ENCODE results near the gene NGLY1. TPM values are rescaled to one million over a fixed set of nuclear protein-coding genes. Genes with fewer than 3 reads are reported as not detected.

Gene NGLY1
- total and polyA plus RNA-seq, 9 donors = 29.3 to 40.6 (median 32.9) TPM

DNA sequence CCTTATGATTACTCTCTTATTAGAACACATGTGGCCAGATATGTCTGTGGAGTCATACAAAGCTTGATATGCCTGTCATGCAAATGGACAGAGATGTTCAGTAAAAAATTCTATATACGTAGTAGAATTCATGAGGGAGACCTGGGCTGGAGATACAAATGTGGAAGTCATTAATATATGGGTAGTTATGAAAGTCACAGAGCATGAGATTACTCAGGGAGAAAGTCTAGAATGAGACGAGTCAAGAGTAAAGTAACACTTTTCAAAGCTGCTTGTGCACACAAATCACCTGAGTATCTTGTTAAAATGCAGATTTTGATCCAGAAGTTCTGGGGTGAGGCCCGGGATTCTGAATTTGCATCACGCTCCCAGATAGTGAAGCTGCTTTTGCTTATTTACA, 35.1 kb upstream of the NGLY1 start:
- no peak for DNase-seq
- no peak overlapping the region for H3K4me3 ChIP-seq (ENCODE audit: low read length)
- H3K4me1 ChIP-seq (ENCODE audit: control insufficient read depth, insufficient read depth, low read length) = no peaks in the 10 kb centered on the region
- H3K9me3 ChIP-seq (replicated peaks; ENCODE audit: control insufficient read depth, low read depth, low read length) = no peaks in the 10 kb centered on the region
- H3K36me3 ChIP-seq (ENCODE audit: control insufficient read depth, insufficient read depth, low read length) = no peaks in the 10 kb centered on the region
- H3K27ac ChIP-seq (ENCODE audit: low read length) = no peak overlapping the region
- H3K27me3 ChIP-seq (ENCODE audit: control insufficient read depth, insufficient read depth, low read length) = no peaks in the 10 kb centered on the region
- WGBS (ENCODE audit: insufficient coverage) = 63% methylated on average over 1 of the region's 4 CpGs

- Histone ChIP-seq H3K36me3 (ENCODE audit: control insufficient read depth, insufficient read depth, low read length) (no peaks in the 10 kb centered on the region), H3K27me3 (ENCODE audit: control insufficient read depth, insufficient read depth, low read length) (no peaks in the 10 kb centered on the region), H3K4me3 (ENCODE audit: low read length) (no peak overlapping the region), H3K27ac (ENCODE audit: low read length) (no peak overlapping the region), H3K9me3 (replicated peaks; ENCODE audit: control insufficient read depth, low read depth, low read length) (no peaks in the 10 kb centered on the region), H3K4me1 (ENCODE audit: control insufficient read depth, insufficient read depth, low read length) (no peaks in the 10 kb centered on the region)
- no peak for DNase-seq
- WGBS (ENCODE audit: insufficient coverage) = no CpG with 5 or more reads among the region's 1 CpG
These were observed 34.4 kb upstream of the NGLY1 start for GRCh38 chr3:25817638-25818037.

GRCh38 chr3:25817107-25817506, 33.9 kb upstream of the NGLY1 start:
- Histone ChIP-seq H3K4me1 (ENCODE audit: control insufficient read depth, insufficient read depth, low read length) (no peaks in the 10 kb centered on the region), H3K4me3 (ENCODE audit: low read length) (no peak overlapping the region), H3K36me3 (ENCODE audit: control insufficient read depth, insufficient read depth, low read length) (no peaks in the 10 kb centered on the region), H3K9me3 (replicated peaks; ENCODE audit: control insufficient read depth, low read depth, low read length) (no peaks in the 10 kb centered on the region), H3K27ac (ENCODE audit: low read length) (no peak overlapping the region), H3K27me3 (ENCODE audit: control insufficient read depth, insufficient read depth, low read length) (no peaks in the 10 kb centered on the region)
- no CpG with 5 or more reads among the region's 1 CpG for WGBS (ENCODE audit: insufficient coverage)
- no peak for DNase-seq

DNA sequence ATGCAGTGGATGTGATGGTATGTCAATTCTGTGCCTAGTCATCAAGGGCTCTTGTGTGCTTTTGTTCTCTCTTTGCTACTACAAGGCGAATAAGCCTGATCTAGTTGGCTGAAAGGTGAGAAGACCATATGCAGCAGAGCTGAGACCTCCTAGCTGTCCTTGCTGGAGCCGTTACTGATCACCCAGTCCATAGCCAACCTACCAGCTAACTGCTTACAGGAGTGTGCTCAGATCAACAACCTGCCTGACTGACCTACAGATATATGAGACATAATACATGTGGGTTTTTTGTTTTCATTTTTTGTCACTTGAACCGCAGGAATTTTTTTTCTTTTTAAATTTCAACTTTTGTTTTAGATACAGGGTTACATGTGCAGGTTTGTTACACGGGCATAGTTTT, 29.4 kb upstream of the NGLY1 start:
- no peaks in the 10 kb centered on the region for H3K27me3 ChIP-seq (ENCODE audit: control insufficient read depth, insufficient read depth, low read length)
- no peaks in the 10 kb centered on the region for H3K36me3 ChIP-seq (ENCODE audit: control insufficient read depth, insufficient read depth, low read length)
- no peaks in the 10 kb centered on the region for H3K4me1 ChIP-seq (ENCODE audit: control insufficient read depth, insufficient read depth, low read length)
- DNase-seq = no peak
- H3K9me3 ChIP-seq (replicated peaks; ENCODE audit: control insufficient read depth, low read depth, low read length) = no peaks in the 10 kb centered on the region
- no peak overlapping the region for H3K27ac ChIP-seq (ENCODE audit: low read length)
- 100% methylated on average over 1 of the region's 4 CpGs for WGBS (ENCODE audit: insufficient coverage)
- no peak overlapping the region for H3K4me3 ChIP-seq (ENCODE audit: low read length)

DNA sequence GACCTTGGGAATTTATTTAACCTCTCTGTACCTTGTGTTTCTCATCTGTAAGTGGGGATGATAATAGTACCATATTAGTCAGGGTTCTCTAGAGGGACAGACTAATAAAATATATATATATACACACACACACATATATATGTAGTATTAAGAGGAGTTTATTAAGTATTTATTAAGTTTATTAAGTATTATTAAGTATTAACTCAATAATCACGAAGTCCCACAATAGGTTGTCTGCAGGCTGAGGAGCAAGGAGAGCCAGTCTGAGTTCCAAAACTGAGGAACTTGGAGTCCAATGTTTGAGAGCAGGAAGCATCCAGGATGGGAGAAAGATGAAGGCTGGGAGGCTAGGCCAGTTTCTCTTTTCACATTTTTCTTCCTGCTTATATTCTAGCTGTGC, 21.4 kb upstream of the NGLY1 start:
- H3K4me1 ChIP-seq (ENCODE audit: control insufficient read depth, insufficient read depth, low read length) = no peaks in the 10 kb centered on the region
- H3K4me3 ChIP-seq (ENCODE audit: low read length) = no peak overlapping the region
- H3K27ac ChIP-seq (ENCODE audit: low read length) = no peak overlapping the region
- H3K36me3 ChIP-seq (ENCODE audit: control insufficient read depth, insufficient read depth, low read length) = no peaks in the 10 kb centered on the region
- DNase-seq = no peak
- H3K27me3 ChIP-seq (ENCODE audit: control insufficient read depth, insufficient read depth, low read length) = no peaks in the 10 kb centered on the region
- no peaks in the 10 kb centered on the region for H3K9me3 ChIP-seq (replicated peaks; ENCODE audit: control insufficient read depth, low read depth, low read length)
- no CpG with 5 or more reads among the region's 1 CpG for WGBS (ENCODE audit: insufficient coverage)

GRCh38 chr3:25803833-25804232, 20.6 kb upstream of the NGLY1 start:
- no CpG with 5 or more reads among the region's 2 CpGs for WGBS (ENCODE audit: insufficient coverage)
- Histone ChIP-seq H3K27ac (ENCODE audit: low read length) (no peak overlapping the region), H3K4me1 (ENCODE audit: control insufficient read depth, insufficient read depth, low read length) (no peaks in the 10 kb centered on the region), H3K36me3 (ENCODE audit: control insufficient read depth, insufficient read depth, low read length) (no peaks in the 10 kb centered on the region), H3K4me3 (ENCODE audit: low read length) (no peak overlapping the region), H3K27me3 (ENCODE audit: control insufficient read depth, insufficient read depth, low read length) (no peaks in the 10 kb centered on the region), H3K9me3 (replicated peaks; ENCODE audit: control insufficient read depth, low read depth, low read length) (no peaks in the 10 kb centered on the region)
- no peak for DNase-seq

DNA sequence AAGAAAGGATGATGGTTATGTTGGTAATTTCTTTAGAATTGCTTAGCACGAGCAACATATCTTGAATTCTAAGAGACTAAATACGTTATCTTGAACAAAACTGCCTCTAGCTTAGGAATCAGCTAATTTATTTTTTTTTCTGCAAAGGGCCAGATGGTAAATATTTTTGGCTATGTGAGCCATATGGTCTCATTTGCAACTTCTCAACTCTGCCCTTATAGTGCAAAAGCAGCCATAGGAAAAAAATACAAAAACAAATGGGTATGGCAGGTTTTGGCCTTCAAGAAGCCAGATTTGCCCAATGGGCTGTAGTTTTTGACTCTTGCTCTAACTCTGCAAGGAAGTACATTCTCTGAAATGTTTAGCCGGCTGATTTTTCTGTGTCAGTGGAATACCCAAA, 18.5 kb upstream of the NGLY1 start:
- Histone ChIP-seq H3K27ac (ENCODE audit: low read length) (no peak overlapping the region), H3K4me3 (ENCODE audit: low read length) (no peak overlapping the region), H3K4me1 (ENCODE audit: control insufficient read depth, insufficient read depth, low read length) (no peaks in the 10 kb centered on the region), H3K36me3 (ENCODE audit: control insufficient read depth, insufficient read depth, low read length) (no peaks in the 10 kb centered on the region), H3K27me3 (ENCODE audit: control insufficient read depth, insufficient read depth, low read length) (no peaks in the 10 kb centered on the region), H3K9me3 (replicated peaks; ENCODE audit: control insufficient read depth, low read depth, low read length) (no peaks in the 10 kb centered on the region)
- no peak for DNase-seq
- whole genome bisulfite sequencing (ENCODE audit: insufficient coverage) = no CpG with 5 or more reads among the region's 3 CpGs

GRCh38 chr3:25789596-25790556, 6.6 kb upstream of the NGLY1 start, which contains the start of gene OXSM:
Gene OXSM, plus strand, starts transcription at chr3:25790090. Its CDS starts 931 bp downstream, at chr3:25791021.
- peak; percentile 96 for DNase-seq
- H3K27me3 ChIP-seq (ENCODE audit: control insufficient read depth, insufficient read depth, low read length) = no peaks in the 10 kb centered on the region
- H3K36me3 ChIP-seq (ENCODE audit: control insufficient read depth, insufficient read depth, low read length) = peaks cover 3% of the 10 kb centered on the region
- H3K4me1 ChIP-seq (ENCODE audit: control insufficient read depth, insufficient read depth, low read length) = peaks cover 8% of the 10 kb centered on the region
- H3K9me3 ChIP-seq (replicated peaks; ENCODE audit: control insufficient read depth, low read depth, low read length) = no peaks in the 10 kb centered on the region
- 2% methylated on average over 25 of the region's 56 CpGs for WGBS (ENCODE audit: insufficient coverage)
- peak within 1 kb of the TSS; percentile 92 for H3K27ac ChIP-seq (ENCODE audit: low read length)
- H3K4me3 ChIP-seq (ENCODE audit: low read length) = peak within 1 kb of the TSS; percentile 67

GRCh38 chr3:25789209-25789595, 6.0 kb upstream of the NGLY1 start:
- Histone ChIP-seq H3K27ac (ENCODE audit: low read length) (no peak overlapping the region), H3K36me3 (ENCODE audit: control insufficient read depth, insufficient read depth, low read length) (peaks cover 3% of the 10 kb centered on the region), H3K9me3 (replicated peaks; ENCODE audit: control insufficient read depth, low read depth, low read length) (no peaks in the 10 kb centered on the region), H3K27me3 (ENCODE audit: control insufficient read depth, insufficient read depth, low read length) (no peaks in the 10 kb centered on the region), H3K4me1 (ENCODE audit: control insufficient read depth, insufficient read depth, low read length) (peaks cover 8% of the 10 kb centered on the region), H3K4me3 (ENCODE audit: low read length) (peak overlapping the region; percentile 67)
- no CpG with 5 or more reads among the region's 2 CpGs for WGBS (ENCODE audit: insufficient coverage)
- DNase-seq = no peak

- Histone ChIP-seq H3K27me3 (ENCODE audit: control insufficient read depth, insufficient read depth, low read length) (no peaks in the 10 kb centered on the region), H3K4me3 (ENCODE audit: low read length) (no peak overlapping the region), H3K4me1 (ENCODE audit: control insufficient read depth, insufficient read depth, low read length) (peaks cover 8% of the 10 kb centered on the region), H3K9me3 (replicated peaks; ENCODE audit: control insufficient read depth, low read depth, low read length) (no peaks in the 10 kb centered on the region), H3K36me3 (ENCODE audit: control insufficient read depth, insufficient read depth, low read length) (peaks cover 3% of the 10 kb centered on the region), H3K27ac (ENCODE audit: low read length) (no peak overlapping the region)
- DNase-seq = no peak
- WGBS (ENCODE audit: insufficient coverage) = 87% methylated on average over 3 of the region's 3 CpGs
These were observed 4.4 kb upstream of the NGLY1 start for GRCh38 chr3:25787689-25788088.

All from muscle of leg (tissue), 11 donors.